Astrocyte (in vitro differentiated cells and primary cell): Measurements from ENCODE around the gene SLC29A3. TPM values are rescaled to one million over a fixed set of nuclear protein-coding genes. Genes with fewer than 3 reads are reported as not detected.
A peak's percentile ranks its signal among the peaks of the same experiment; 100 is the strongest.

Experiments used
- DNase-seq: peaks from one replicate; pipeline ENCODE4 v3.0.0-alpha.2; 2010; ENCODE audit warnings: low read depth
- FAIRE-seq: peaks from 2 replicates; lab custom pipeline; 2011; peaks lifted over from hg19 to GRCh38; lab: Jason Lieb, UNC
- H2AFZ ChIP-seq: 2 replicates; pipeline ENCODE4 v1.6.0; 2012; ENCODE audit warnings: low read depth, low read length, inconsistent platforms
- H3K27ac ChIP-seq: 2 replicates; pipeline ENCODE4 v1.5.1; 2011; ENCODE audit warnings: low read depth, low read length, inconsistent platforms
- H3K27me3 ChIP-seq: 2 replicates; pipeline ENCODE4 v1.6.0; 2011; ENCODE audit warnings: low read length, inconsistent platforms; ENCODE audit not compliant: insufficient read depth
- H3K36me3 ChIP-seq: 2 replicates; pipeline ENCODE4 v1.5.1; 2011; ENCODE audit warnings: low read length, inconsistent platforms; ENCODE audit not compliant: insufficient read depth
- H3K4me1 ChIP-seq: 2 replicates; pipeline ENCODE4 v1.5.1; 2011; ENCODE audit warnings: low read length, inconsistent platforms; ENCODE audit not compliant: insufficient read depth
- H3K4me2 ChIP-seq: 2 replicates; pipeline ENCODE4 v1.6.0; 2012; ENCODE audit warnings: low read length, inconsistent platforms
- H3K4me3 ChIP-seq: 2 replicates; pipeline ENCODE4 v1.5.1; 2011; ENCODE audit warnings: low read depth, mild to moderate bottlenecking, low read length, inconsistent platforms; ENCODE audit not compliant: insufficient read depth
- H3K79me2 ChIP-seq: 2 replicates; pipeline ENCODE4 v1.6.0; 2012; ENCODE audit warnings: mild to moderate bottlenecking, low read length, inconsistent platforms; ENCODE audit not compliant: insufficient read depth
- H3K9ac ChIP-seq: 2 replicates; pipeline ENCODE4 v1.6.0; 2012; ENCODE audit warnings: mild to moderate bottlenecking, low read length, inconsistent platforms
- H3K9me3 ChIP-seq: 2 replicates; pipeline ENCODE4 v1.5.1; 2012; ENCODE audit warnings: low read depth, mild to moderate bottlenecking, low read length, inconsistent platforms; ENCODE audit not compliant: insufficient read depth
- H4K20me1 ChIP-seq: 2 replicates; pipeline ENCODE4 v1.6.0; 2012; ENCODE audit warnings: low read length, inconsistent platforms; ENCODE audit not compliant: insufficient read depth
- H3K27ac Mint-ChIP-seq: one replicate; pipeline ENCODE4 v1.8.0; 2021; ENCODE audit warnings: mild to moderate bottlenecking, mixed read lengths; ENCODE audit not compliant: unreplicated experiment
- H3K27me3 Mint-ChIP-seq: one replicate; pipeline ENCODE4 v1.8.0; 2021; ENCODE audit warnings: low read depth, mixed read lengths; ENCODE audit not compliant: unreplicated experiment
- H3K36me3 Mint-ChIP-seq: one replicate; pipeline ENCODE4 v1.8.0; 2021; ENCODE audit warnings: low read depth, mixed read lengths; ENCODE audit not compliant: unreplicated experiment
- H3K4me1 Mint-ChIP-seq: one replicate; pipeline ENCODE4 v1.8.0; 2021; ENCODE audit warnings: low read depth, mixed read lengths; ENCODE audit not compliant: unreplicated experiment
- H3K4me3 Mint-ChIP-seq: one replicate; pipeline ENCODE4 v1.8.0; 2021; ENCODE audit warnings: mild to moderate bottlenecking, moderate library complexity, mixed read lengths; ENCODE audit not compliant: unreplicated experiment
- H3K9me3 Mint-ChIP-seq: one replicate; pipeline ENCODE4 v1.8.0; 2021; ENCODE audit warnings: mild to moderate bottlenecking, mixed read lengths; ENCODE audit not compliant: unreplicated experiment
- EZH2 ChIP-seq: IDR thresholded peaks from 2 replicates; pipeline ENCODE4 v1.6.1; 2012; ENCODE audit warnings: mild to moderate bottlenecking, low read length, inconsistent platforms; ENCODE audit not compliant: insufficient read depth
- total RNA-seq: library from RNA; stranded (reverse); gene quantifications from 2 replicates; pipeline ENCODE4 v1.2.1, GENCODE V29; 2021
- TF ChIP-seq, protein P1 (sequence below): IDR thresholded peaks from 2 replicates; pipeline ENCODE4 v1.5.1; 2011; ENCODE audit warnings: low read depth, mild to moderate bottlenecking, inconsistent platforms, low read length, moderate library complexity; ENCODE audit not compliant: insufficient read depth

SLC29A3 gene
- total RNA-seq, 1 donor from 2014 or later: 3.4 TPM

DNA sequence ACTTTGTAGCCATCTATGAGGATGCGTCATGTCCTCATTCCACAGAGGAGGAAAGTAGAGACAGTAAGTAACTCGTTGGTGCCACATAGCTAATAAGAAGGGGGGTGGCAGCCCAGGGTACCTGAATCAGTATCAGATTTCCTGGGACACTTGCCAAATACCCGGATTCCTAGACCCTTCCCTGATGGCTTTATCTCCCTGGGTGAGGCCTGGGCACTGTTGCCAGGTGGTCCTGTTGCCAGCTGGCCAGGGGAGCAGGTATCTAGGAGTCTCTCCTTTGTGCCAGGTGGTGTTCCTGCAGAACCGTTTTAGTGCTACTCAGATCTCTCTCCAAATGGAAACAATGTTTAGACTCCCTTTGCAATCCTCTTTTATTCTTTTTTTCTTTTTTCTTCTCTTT lies 12.7 kb downstream of the SLC29A3 start:
- Histone ChIP-seq H4K20me1 (peaks cover 6% of the 10 kb centered on the region), H3K4me1 (no peaks in the 10 kb centered on the region), H3K27ac (no peak overlapping the region), H3K9me3 (no peaks in the 10 kb centered on the region), H3K27me3 (no peaks in the 10 kb centered on the region), H3K9ac (no peak overlapping the region), H3K79me2 (no peaks in the 10 kb centered on the region), H2AFZ (no peak overlapping the region), H3K4me3 (no peak overlapping the region), H3K4me2 (no peak overlapping the region), H3K36me3 (no peaks in the 10 kb centered on the region)
- Mint-ChIP-seq H3K4me1 (peaks cover 4% of the 10 kb centered on the region), H3K9me3 (no peaks in the 10 kb centered on the region), H3K27ac (no peak overlapping the region), H3K36me3 (peaks cover 8% of the 10 kb centered on the region), H3K27me3 (peaks cover 33% of the 10 kb centered on the region), H3K4me3 (no peak overlapping the region)
- FAIRE-seq (no peak), DNase-seq (no peak)
- TF ChIP-seq, protein P1, sequence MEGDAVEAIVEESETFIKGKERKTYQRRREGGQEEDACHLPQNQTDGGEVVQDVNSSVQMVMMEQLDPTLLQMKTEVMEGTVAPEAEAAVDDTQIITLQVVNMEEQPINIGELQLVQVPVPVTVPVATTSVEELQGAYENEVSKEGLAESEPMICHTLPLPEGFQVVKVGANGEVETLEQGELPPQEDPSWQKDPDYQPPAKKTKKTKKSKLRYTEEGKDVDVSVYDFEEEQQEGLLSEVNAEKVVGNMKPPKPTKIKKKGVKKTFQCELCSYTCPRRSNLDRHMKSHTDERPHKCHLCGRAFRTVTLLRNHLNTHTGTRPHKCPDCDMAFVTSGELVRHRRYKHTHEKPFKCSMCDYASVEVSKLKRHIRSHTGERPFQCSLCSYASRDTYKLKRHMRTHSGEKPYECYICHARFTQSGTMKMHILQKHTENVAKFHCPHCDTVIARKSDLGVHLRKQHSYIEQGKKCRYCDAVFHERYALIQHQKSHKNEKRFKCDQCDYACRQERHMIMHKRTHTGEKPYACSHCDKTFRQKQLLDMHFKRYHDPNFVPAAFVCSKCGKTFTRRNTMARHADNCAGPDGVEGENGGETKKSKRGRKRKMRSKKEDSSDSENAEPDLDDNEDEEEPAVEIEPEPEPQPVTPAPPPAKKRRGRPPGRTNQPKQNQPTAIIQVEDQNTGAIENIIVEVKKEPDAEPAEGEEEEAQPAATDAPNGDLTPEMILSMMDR: no peak
- TF ChIP-seq EZH2: no peak

DNA sequence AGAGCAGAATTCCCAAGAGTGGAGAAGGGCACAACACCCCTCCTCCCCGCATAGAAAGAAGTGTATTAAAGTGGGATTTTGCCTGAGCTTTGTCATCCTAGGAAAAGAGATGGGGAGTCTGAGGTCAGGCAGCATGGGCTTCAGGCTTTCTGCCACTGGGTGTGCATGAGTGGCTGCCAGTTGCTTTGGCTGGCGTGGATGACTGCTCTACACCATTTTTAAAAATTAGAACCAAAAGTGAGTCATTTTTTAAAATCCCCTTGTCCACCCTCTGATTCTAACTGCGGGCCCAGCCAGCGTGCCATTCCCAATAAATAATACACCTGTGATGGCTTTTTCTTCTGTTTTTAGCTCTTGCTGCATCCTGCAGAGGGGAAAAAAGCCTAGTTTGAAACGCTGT lies 13.4 kb downstream of the SLC29A3 start:
- H3K4me2 ChIP-seq: no peak overlapping the region
- H3K4me1 ChIP-seq: no peaks in the 10 kb centered on the region
- DNase-seq (no peak), FAIRE-seq (no peak)
- peak overlapping the region; percentile 18 for H3K27ac Mint-ChIP-seq
- H3K36me3 ChIP-seq: no peaks in the 10 kb centered on the region
- no peak overlapping the region for H2AFZ ChIP-seq
- no peak overlapping the region for H3K4me3 ChIP-seq
- H3K4me1 Mint-ChIP-seq: peaks cover 4% of the 10 kb centered on the region
- H3K27ac ChIP-seq: no peak overlapping the region
- H3K9me3 Mint-ChIP-seq: no peaks in the 10 kb centered on the region
- H3K4me3 Mint-ChIP-seq: no peak overlapping the region
- TF ChIP-seq, protein P1: no peak
- TF ChIP-seq EZH2: no peak
- no peaks in the 10 kb centered on the region for H3K79me2 ChIP-seq
- H3K36me3 Mint-ChIP-seq: peaks cover 8% of the 10 kb centered on the region
- H4K20me1 ChIP-seq: peaks cover 6% of the 10 kb centered on the region
- H3K9me3 ChIP-seq: no peaks in the 10 kb centered on the region
- H3K9ac ChIP-seq: no peak overlapping the region
- H3K27me3 Mint-ChIP-seq: peaks cover 30% of the 10 kb centered on the region
- H3K27me3 ChIP-seq: no peaks in the 10 kb centered on the region

DNA sequence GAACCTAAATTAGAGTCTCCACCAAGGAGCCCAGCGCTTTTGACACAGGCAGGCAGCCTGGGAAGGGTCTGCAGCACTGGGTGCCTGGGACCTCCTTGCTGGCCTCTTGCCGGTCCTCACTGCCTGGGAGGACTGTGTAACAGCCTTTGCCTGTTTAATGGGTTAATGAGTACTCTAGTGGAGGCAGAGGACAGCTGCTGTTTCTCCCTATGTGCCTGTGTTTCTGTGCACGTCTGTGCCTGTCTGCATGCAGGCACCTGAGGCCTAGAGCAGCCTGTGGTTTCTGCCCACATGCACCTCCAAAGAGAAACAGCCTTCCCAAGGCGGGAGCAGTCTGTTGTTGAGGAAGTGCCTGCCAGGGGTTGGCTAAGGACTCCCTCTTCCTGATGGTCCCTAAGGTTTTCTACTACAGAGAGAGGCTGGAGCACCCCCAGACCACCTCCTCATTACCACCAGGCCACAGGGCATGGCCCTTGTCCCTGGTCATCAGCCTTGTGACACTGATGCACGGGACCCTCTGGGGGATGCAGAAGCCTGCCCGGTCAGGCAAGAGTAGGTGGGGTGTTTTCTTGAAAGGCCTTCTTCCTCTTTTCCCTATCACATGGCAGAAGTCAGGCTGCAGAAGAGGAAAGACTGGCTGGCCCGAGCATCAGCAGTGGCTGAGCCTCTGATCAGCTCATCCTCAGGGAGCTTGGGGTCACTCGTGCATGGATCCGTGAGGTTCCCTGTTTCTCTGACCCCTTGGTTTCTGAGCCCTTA lies 14.2 kb downstream of the SLC29A3 start:
- Histone ChIP-seq H3K4me3 (no peak overlapping the region), H3K9ac (no peak overlapping the region), H2AFZ (no peak overlapping the region), H3K27me3 (no peaks in the 10 kb centered on the region), H3K79me2 (no peaks in the 10 kb centered on the region), H3K9me3 (no peaks in the 10 kb centered on the region), H3K27ac (no peak overlapping the region), H3K36me3 (no peaks in the 10 kb centered on the region), H4K20me1 (peaks cover 6% of the 10 kb centered on the region), H3K4me1 (no peaks in the 10 kb centered on the region), H3K4me2 (no peak overlapping the region)
- Mint-ChIP-seq H3K27ac (no peak overlapping the region), H3K4me1 (peaks cover 4% of the 10 kb centered on the region), H3K36me3 (peaks cover 7% of the 10 kb centered on the region), H3K4me3 (no peak overlapping the region), H3K9me3 (no peaks in the 10 kb centered on the region), H3K27me3 (peaks cover 26% of the 10 kb centered on the region)
- DNase-seq (no peak), FAIRE-seq (no peak)
- no peak for TF ChIP-seq EZH2
- TF ChIP-seq, protein P1: no peak
